IMR-90 (cell line): ENCODE data around the gene IDH3B. TPM values are rescaled to one million over a fixed set of nuclear protein-coding genes. Genes with fewer than 3 reads are reported as not detected.

Experiments used
- ATAC-seq: fragments of 200-7000 bp; cut with Tn5 transposase; 2 replicates; pipeline ENCODE4 v1.9.1; 2020; ENCODE audit warnings: low read depth, mild to moderate bottlenecking, moderate library complexity
- BruUV-seq: library from RNA; stranded (reverse); fragments of 400-500 nt; replicated peaks from 2 replicates; lab custom pipeline; 2021; lab: Mats Ljungman, UMichigan
- CTCF ChIA-PET: fragments of 300-600 bp; formaldehyde crosslinking; extraction: SDS; loops from one replicate; lab custom pipeline; 2021; ENCODE audit warnings: antibody characterized with exemption; lab: Yijun Ruan, JAX
- POLR2A ChIA-PET: fragments of 300-600 bp; sonication (Branson Sonifier 250); formaldehyde crosslinking; loops from one replicate; lab custom pipeline; 2022; ENCODE audit warnings: antibody characterized with exemption; ENCODE audit not compliant: unreplicated experiment; lab: Charles Lee
- DNase-seq: peaks from one replicate; pipeline ENCODE4 v3.0.0; 2013
- H2AFZ ChIP-seq: replicated peaks from 2 replicates; pipeline ENCODE3; 2013; ENCODE audit warnings: low read length, mild to moderate bottlenecking; ENCODE audit not compliant: poor library complexity
- H2AK5ac ChIP-seq: 2 replicates; pipeline ENCODE4 v1.6.1; 2013; ENCODE audit warnings: low read depth, low read length, inconsistent platforms
- H2AK9ac ChIP-seq: replicated peaks from 2 replicates; pipeline ENCODE3; 2013; ENCODE audit warnings: mild to moderate bottlenecking, low read depth, low read length, moderate library complexity; ENCODE audit not compliant: poor library complexity
- H2BK120ac ChIP-seq: 2 replicates; pipeline ENCODE4 v1.6.1; 2013; ENCODE audit warnings: low read depth, low read length, inconsistent platforms
- H2BK15ac ChIP-seq: 3 replicates; pipeline ENCODE4 v1.6.1; 2013; ENCODE audit warnings: low read depth, low read length, inconsistent platforms
- H2BK20ac ChIP-seq: 2 replicates; pipeline ENCODE4 v1.6.1; 2013; ENCODE audit warnings: low read depth, mild to moderate bottlenecking, inconsistent platforms, low read length, moderate library complexity
- H2BK5ac ChIP-seq: 2 replicates; pipeline ENCODE4 v1.6.1; 2013; ENCODE audit warnings: mild to moderate bottlenecking, low read depth, low read length, inconsistent platforms; ENCODE audit not compliant: poor library complexity, severe bottlenecking
- H3K14ac ChIP-seq: replicated peaks from 2 replicates; pipeline ENCODE4 v1.6.1; 2013; ENCODE audit warnings: low read depth, low read length, inconsistent platforms
- H3K18ac ChIP-seq: 2 replicates; pipeline ENCODE4 v1.6.1; 2013; ENCODE audit warnings: low read depth, low read length, control low read depth
- H3K23ac ChIP-seq: 2 replicates; pipeline ENCODE4 v1.6.1; 2013; ENCODE audit warnings: low read depth, low read length, inconsistent platforms
- H3K27ac ChIP-seq: 2 replicates; pipeline ENCODE4 v1.5.1; 2013; ENCODE audit warnings: mild to moderate bottlenecking, control low read depth, low read length; ENCODE audit not compliant: insufficient read depth
- H3K27me3 ChIP-seq: 2 replicates; pipeline ENCODE4 v1.6.1; 2013; ENCODE audit warnings: low read length; ENCODE audit not compliant: control insufficient read depth, insufficient read depth
- H3K36me3 ChIP-seq: 2 replicates; pipeline ENCODE4 v1.6.1; 2013; ENCODE audit warnings: low read length, mixed read lengths; ENCODE audit not compliant: control insufficient read depth, insufficient read depth
- H3K4ac ChIP-seq: 2 replicates; pipeline ENCODE4 v1.6.1; 2013; ENCODE audit warnings: low read depth, low read length, inconsistent platforms
- H3K4me1 ChIP-seq: 2 replicates; pipeline ENCODE4 v1.6.1; 2013; ENCODE audit warnings: low read length, mixed read lengths; ENCODE audit not compliant: control insufficient read depth, insufficient read depth
- H3K4me2 ChIP-seq: 2 replicates; pipeline ENCODE4 v1.6.1; 2013; ENCODE audit warnings: low read depth, mild to moderate bottlenecking, control low read depth, low read length, moderate library complexity
- H3K4me3 ChIP-seq: 2 replicates; pipeline ENCODE4 v1.5.1; 2013; ENCODE audit warnings: low read depth, mild to moderate bottlenecking, control low read depth, low read length, moderate library complexity; ENCODE audit not compliant: insufficient read depth
- H3K56ac ChIP-seq: 2 replicates; pipeline ENCODE4 v1.6.1; 2013; ENCODE audit warnings: low read length, inconsistent platforms; ENCODE audit not compliant: insufficient read depth; ENCODE audit errors: extremely low read depth
- H3K79me1 ChIP-seq, 2 experiments: 2 replicates each; pipeline ENCODE4 v1.6.1; 2013; ENCODE audit warnings: low read length in 2 of 2, inconsistent platforms in 1 of 2, low read depth in 1 of 2
- H3K9ac ChIP-seq: 2 replicates; pipeline ENCODE4 v1.6.1; 2013; ENCODE audit warnings: low read depth, low read length, control low read depth
- H3K9me1 ChIP-seq: 2 replicates; pipeline ENCODE4 v1.6.1; 2013; ENCODE audit warnings: low read length, inconsistent platforms; ENCODE audit not compliant: insufficient read depth
- H3K9me3 ChIP-seq: 2 replicates; pipeline ENCODE4 v1.6.1; 2013; ENCODE audit warnings: low read length; ENCODE audit not compliant: control insufficient read depth, insufficient read depth
- H4K20me1 ChIP-seq: 2 replicates; pipeline ENCODE4 v1.6.1; 2013; ENCODE audit warnings: low read length, inconsistent platforms; ENCODE audit not compliant: insufficient read depth
- H4K5ac ChIP-seq: 2 replicates; pipeline ENCODE4 v1.6.1; 2013; ENCODE audit warnings: mild to moderate bottlenecking, low read depth, low read length, control low read depth
- H4K8ac ChIP-seq, 2 experiments: 2 replicates each; pipeline ENCODE4 v1.6.1; 2013; ENCODE audit warnings: low read depth in 2 of 2, low read length in 2 of 2, control low read depth in 1 of 2, inconsistent platforms in 1 of 2
- H4K91ac ChIP-seq: 2 replicates; pipeline ENCODE4 v1.6.1; 2013; ENCODE audit warnings: low read depth, low read length, inconsistent platforms; ENCODE audit not compliant: insufficient read depth
- CEBPB ChIP-seq: IDR thresholded peaks from 2 replicates; pipeline ENCODE4 v1.6.1; 2012; ENCODE audit warnings: low read depth, low read length, improper control_type of control experiment
- CHD1 ChIP-seq: IDR thresholded peaks from 2 replicates; pipeline ENCODE4 v1.6.1; 2012; ENCODE audit warnings: low read depth, low read length, improper control_type of control experiment
- CTCF ChIP-seq: conservative IDR thresholded peaks from 2 replicates; pipeline ENCODE4 v1.5.1; 2012; ENCODE audit warnings: mild to moderate bottlenecking, low read depth, low read length, improper control_type of control experiment
- ELK1 ChIP-seq: fragments of 150-350 bp; IDR thresholded peaks from 2 replicates; pipeline ENCODE4 v1.6.1; 2016; ENCODE audit warnings: low read depth, mild to moderate bottlenecking, low read length, moderate library complexity, borderline replicate concordance
- MAZ ChIP-seq: IDR thresholded peaks from 2 replicates; pipeline ENCODE4 v1.6.1; 2012; ENCODE audit warnings: low read depth, mild to moderate bottlenecking, low read length, improper control_type of control experiment, moderate library complexity, borderline replicate concordance
- MXI1 ChIP-seq: IDR thresholded peaks from 2 replicates; pipeline ENCODE4 v1.6.1; 2012; ENCODE audit warnings: low read depth, mild to moderate bottlenecking, low read length, moderate library complexity, borderline replicate concordance
- NFE2L2 ChIP-seq: fragments of 150-350 bp; IDR thresholded peaks from 2 replicates; pipeline ENCODE4 v1.6.1; 2016; ENCODE audit warnings: low read depth, mild to moderate bottlenecking, low read length
- POLR2A ChIP-seq: IDR thresholded peaks from 2 replicates; pipeline ENCODE4 v1.6.1; 2012; ENCODE audit warnings: mild to moderate bottlenecking, low read depth, low read length
- RAD21 ChIP-seq: IDR thresholded peaks from 2 replicates; pipeline ENCODE4 v1.6.1; 2012; ENCODE audit warnings: low read length, improper control_type of control experiment
- RCOR1 ChIP-seq: IDR thresholded peaks from 2 replicates; pipeline ENCODE4 v1.6.1; 2012; ENCODE audit warnings: mild to moderate bottlenecking, low read length, improper control_type of control experiment; ENCODE audit not compliant: insufficient replicate concordance
- RFX5 ChIP-seq: IDR thresholded peaks from 2 replicates; pipeline ENCODE4 v1.8.0; 2012; ENCODE audit warnings: low read depth, mild to moderate bottlenecking, low read length, moderate library complexity
- SMC3 ChIP-seq: fragments of 150-350 bp; IDR thresholded peaks from 2 replicates; pipeline ENCODE4 v1.6.1; 2016; ENCODE audit warnings: low read depth, mild to moderate bottlenecking, antibody characterized with exemption, low read length, moderate library complexity
- USF2 ChIP-seq: fragments of 150-350 bp; IDR thresholded peaks from 2 replicates; pipeline ENCODE4 v1.6.1; 2017; ENCODE audit warnings: mild to moderate bottlenecking, antibody characterized with exemption, low read length, low read depth
- WGBS, 2 experiments: methylation state at CpG; one replicate each; pipeline versions ENCODE4 v1.1.5 to v1.1.7; 2013; ENCODE audit warnings: missing lambda C conversion rate in 2 of 2; ENCODE audit not compliant: insufficient read length in 1 of 2; ENCODE audit errors: extremely low coverage in 2 of 2; 5-methylcytosine and 5-hydroxymethylcytosine counted together
- dilution Hi-C: fragments of 300-500 bp; cut with HindIII; formaldehyde crosslinking; loops from one replicate; pipeline ENCODE4 v1.14.3; 2018; ENCODE audit warnings: low sequenced_read_pairs; ENCODE audit not compliant: unreplicated experiment
- in situ Hi-C: fragments of 300-500 bp; cut with MboI; formaldehyde crosslinking; loops from 3 replicates; pipeline ENCODE4 v1.14.3; 2019; ENCODE audit warnings: low sequenced_read_pairs, inconsistent platforms, mixed read lengths
- intact Hi-C: fragments of 100-400 bp; cut with micrococcal nuclease; formaldehyde crosslinking; loops from 2 replicates; pipeline ENCODE4 v1.10.0; 2022
- polyA plus RNA-seq, 3 experiments: library from polyadenylated mRNA; depleted of rRNA; stranded (reverse); fragments of >200 nt; gene quantifications; 2 replicates each; pipeline ENCODE4 v1.2.3, GENCODE V29; 2012; ENCODE audit warnings: low replicate concordance in 1 of 3
- total RNA-seq: library from RNA; depleted of rRNA; stranded (reverse); fragments of >200 nt; gene quantifications from 2 replicates; pipeline ENCODE4 v1.2.3, GENCODE V29; 2012

The IDH3B gene
- total and polyA plus RNA-seq, 2 of the 4 experiments (the other 2 are of a cell fraction) = 151 to 160 TPM

- no peak overlapping the region for H3K4me3 ChIP-seq
- no peak for TF ChIP-seq MAZ
- TF ChIP-seq SMC3 = no peak
- TF ChIP-seq CHD1 = no peak
- no peak for TF ChIP-seq POLR2A
- TF ChIP-seq MXI1 = no peak
- TF ChIP-seq ELK1 = no peak
- no peak for TF ChIP-seq USF2
- TF ChIP-seq RFX5 = no peak
- no peak for TF ChIP-seq CTCF
- no peak for TF ChIP-seq RAD21
- no peak for TF ChIP-seq CEBPB
- no peak for TF ChIP-seq RCOR1
- no peak for TF ChIP-seq NFE2L2
- H4K8ac ChIP-seq = no peak overlapping the region
- ChIA-PET POLR2A (no interaction called here), CTCF (interaction anchor here (0.7 to 1.2 kb wide), 2 partner anchors 15 to 158 kb away, joined by 3 to 4 read pairs; no protein-coding TSS in a partner anchor)
- H3K4me2 ChIP-seq = no peak overlapping the region
- in situ Hi-C loops = no loop called here
- H3K4me1 ChIP-seq = no peaks in the 10 kb centered on the region
- no peak for DNase-seq
- no peaks in the 10 kb centered on the region; the same call in 1 of the 2 replicates for H3K9me1 ChIP-seq
- no peak overlapping the region for H3K27ac ChIP-seq
- no peak overlapping the region for H4K91ac ChIP-seq
- 63% methylated on average over 2 of the region's 6 CpGs; no CpG with 5 or more reads in 1 of the 2 experiments for WGBS, 2 experiments
- no peak overlapping the region for H2AFZ ChIP-seq
- no peak overlapping the region for H3K14ac ChIP-seq
- H3K18ac ChIP-seq = no peak overlapping the region
- no peak overlapping the region for H3K23ac ChIP-seq
- H2BK120ac ChIP-seq = no peak overlapping the region
- no peaks in the 10 kb centered on the region for H3K9me3 ChIP-seq
- H2BK15ac ChIP-seq = no peak overlapping the region
- no peaks in the 10 kb centered on the region for H3K79me1 ChIP-seq
- dilution Hi-C loops = no loop called here
- no peaks in the 10 kb centered on the region for H4K20me1 ChIP-seq
- H3K9ac ChIP-seq = no peak overlapping the region
- no peak overlapping the region for H2BK20ac ChIP-seq
- intact Hi-C loops = no loop called here
- no peak overlapping the region for H3K56ac ChIP-seq
- H3K4ac ChIP-seq = no peak overlapping the region
- no peak overlapping the region for H2BK5ac ChIP-seq
- no peak overlapping the region for H4K5ac ChIP-seq
- H2AK9ac ChIP-seq = no peak overlapping the region
- BruUV-seq = no TSS peak
- no peak for ATAC-seq
- no peaks in the 10 kb centered on the region for H3K36me3 ChIP-seq
- no peak overlapping the region for H2AK5ac ChIP-seq
- H3K27me3 ChIP-seq = peaks cover 39% of the 10 kb centered on the region
These were observed 23.5 kb upstream of the IDH3B start for GRCh38 chr20:2687514-2687913.
